Spleen (tissue), 11 donors: ENCODE data around the gene NEDD4L. TPM values are rescaled to one million over a fixed set of nuclear protein-coding genes. Genes with fewer than 3 reads are reported as not detected.

Source experiments
- DNase-seq: peaks from one replicate; pipeline ENCODE4 v3.0.0-alpha.2; 2020
- H3K27ac ChIP-seq, 8 donors: fragments of 200-600 bp; sonication (generic) in 7 of 8; 1 replicate in 4 of 8; 2 replicates in 4 of 8; pipeline versions ENCODE4 v1.5.0 to v1.8.0; 2016 to 2021; ENCODE audit warnings: inconsistent platforms in 4 of 8, mild to moderate bottlenecking in 4 of 8, moderate library complexity in 1 of 8
- H3K27me3 ChIP-seq, 7 donors: fragments of 200-600 bp; sonication (generic) in 6 of 7; replicated peaks in 1 of 7; 1 replicate in 4 of 7; 2 replicates in 3 of 7; pipeline versions ENCODE4 v1.5.0 to v1.8.0; 2016 to 2021; ENCODE audit warnings: inconsistent platforms in 3 of 7, mild to moderate bottlenecking in 1 of 7
- H3K36me3 ChIP-seq, 6 donors: fragments of 200-600 bp; sonication (generic) in 5 of 6; 1 replicate in 4 of 6; 2 replicates in 2 of 6; pipeline versions ENCODE4 v1.5.0 to v1.8.0; 2016 to 2021; ENCODE audit warnings: inconsistent platforms in 2 of 6
- H3K4me1 ChIP-seq, 6 donors: fragments of 200-600 bp; sonication (generic) in 5 of 6; 1 replicate in 3 of 6; 2 replicates in 3 of 6; pipeline versions ENCODE4 v1.5.0 to v1.8.0; 2016 to 2021; ENCODE audit warnings: inconsistent platforms in 3 of 6
- H3K4me3 ChIP-seq, 8 donors: fragments of 200-600 bp; sonication (generic) in 7 of 8; 1 replicate in 4 of 8; 2 replicates in 4 of 8; pipeline versions ENCODE4 v1.5.0 to v1.8.0; 2016 to 2021; ENCODE audit warnings: inconsistent platforms in 4 of 8, mild to moderate bottlenecking in 4 of 8, moderate library complexity in 2 of 8
- H3K9me3 ChIP-seq, 8 donors: fragments of 200-600 bp; sonication (generic) in 7 of 8; 1 replicate in 4 of 8; 2 replicates in 4 of 8; pipeline versions ENCODE4 v1.5.0 to v1.8.0; 2016 to 2021; ENCODE audit warnings: inconsistent platforms in 4 of 8
- POLR2A ChIP-seq, 3 donors: fragments of 450-650 bp; IDR thresholded peaks; one replicate each; pipeline ENCODE4 v1.5.1; 2017; ENCODE audit warnings: antibody characterized with exemption in 3 of 3, mild to moderate bottlenecking in 1 of 3
- POLR2AphosphoS5 ChIP-seq, 3 donors: sonication (generic); formaldehyde crosslinking; IDR thresholded peaks; one replicate each; pipeline ENCODE4 v1.5.1; 2017; ENCODE audit warnings: antibody characterized with exemption in 3 of 3
- WGBS, 5 donors: extraction: QIAGEN DNeasy Blood & Tissue Kit in 3 of 5; methylation state at CpG; one replicate each; pipeline versions ENCODE4 v1.1.5 to v1.1.7; 2013 to 2018; 5-methylcytosine and 5-hydroxymethylcytosine counted together
- intact Hi-C: fragments of 100-400 bp; cut with DNase I; formaldehyde crosslinking; loops from one replicate; pipeline ENCODE4 v1.15.0; 2023; ENCODE audit warnings: low total_unique reads
- polyA plus RNA-seq, 3 donors: library from polyadenylated mRNA; stranded (reverse); fragments of 200-250 nt; gene quantifications; one replicate each; pipeline ENCODE4 v1.2.1, GENCODE V29; 2013
- total RNA-seq, 7 donors: library from RNA; depleted of rRNA in 3 of 7; stranded (reverse); fragments of >200 nt in 3 of 7; fragmentation: NEBNext Ultra II Directional in 4 of 7; extraction: Animal tissue kit (Norgen Biotek cat#: 25700) in 4 of 7; gene quantifications; one replicate each; pipeline versions ENCODE4 v1.1.0 to v1.2.1, GENCODE V29; 2016 to 2021
- TF ChIP-seq, protein P1 (sequence below), 11 experiments: fragments of 200-600 bp in 7 of 11; fragments of 450-650 bp in 4 of 11; sonication (generic) in 4 of 11; IDR thresholded peaks in 8 of 11; conservative IDR thresholded peaks in 3 of 11; 1 replicate in 7 of 11; 2 replicates in 4 of 11; pipeline versions ENCODE4 v1.4.0 to v1.8.0; 2016 to 2021; ENCODE audit warnings: antibody characterized with exemption in 11 of 11, inconsistent platforms in 4 of 11, mild to moderate bottlenecking in 1 of 11
- donor health status: healthy with polysubstance abuse.
- donor health status: DM: no; HTN: no; CAD: no; lungs with moderate emphysema.
- donor health status: DM: no; HTN: no; CAD: no.
- donor health status: Bipolar disorder and iron deficiency.
- donor health status: healthy.
- donor health status: DM: no; HTN: no; CAD: no.
- donor health status: DM: yes; HTN: yes; CAD: no.

The NEDD4L gene
- total and polyA plus RNA-seq, 10 donors: 8.7 to 26.9 (median 18.3) TPM

DNA sequence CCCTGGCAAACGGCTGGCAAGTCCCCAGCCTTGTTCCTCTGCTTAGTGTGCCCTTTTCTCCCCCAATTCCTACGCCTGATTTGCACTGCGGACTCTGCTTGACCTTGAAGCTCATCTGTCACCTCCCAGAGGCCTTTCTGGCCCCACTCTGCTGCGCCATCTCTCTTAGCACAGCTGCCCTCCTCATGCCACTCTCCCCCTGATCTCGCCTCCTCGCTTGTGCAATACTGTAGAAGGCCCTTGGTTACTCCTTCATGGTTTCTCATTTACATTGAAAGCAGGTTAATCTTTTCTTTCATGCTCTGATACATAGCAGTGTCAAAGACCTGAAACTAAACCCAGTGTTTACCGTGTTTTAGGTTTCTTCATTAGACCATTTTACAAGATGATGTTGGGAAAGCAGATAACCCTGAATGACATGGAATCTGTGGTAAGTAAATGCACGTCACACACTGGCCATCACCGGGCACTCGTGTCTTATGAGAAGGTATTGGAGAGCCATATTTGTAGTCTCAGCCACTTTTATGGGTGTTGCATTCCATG lies 326.1 kb downstream of the NEDD4L start:
- no peaks in the 10 kb centered on the region for H3K4me1 ChIP-seq
- no peak for DNase-seq
- 89 to 96% (median 93%) methylated on average over 10 of the region's 10 CpGs for WGBS, 5 donors

DNA sequence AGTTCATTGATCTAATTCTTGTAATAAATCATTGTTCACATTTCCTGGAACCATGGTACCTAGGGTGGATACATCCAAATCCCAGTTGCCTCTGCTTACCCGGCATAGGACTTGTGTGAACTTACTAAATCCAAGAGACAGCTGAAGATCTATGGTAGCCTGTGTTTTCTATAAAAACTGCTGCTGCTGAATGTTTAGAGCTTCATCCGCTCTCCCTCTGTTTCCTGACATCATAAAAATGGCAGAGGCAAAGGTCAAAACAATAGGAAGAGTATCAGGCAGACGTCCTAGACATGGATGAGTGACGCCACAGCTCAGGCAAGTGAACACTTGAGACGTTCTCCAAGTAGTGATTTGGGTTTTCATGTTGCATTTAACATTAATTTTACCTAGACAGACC lies 326.6 kb downstream of the NEDD4L start:
- no peak overlapping the region for H3K4me3 ChIP-seq
- TF ChIP-seq, protein P1, sequence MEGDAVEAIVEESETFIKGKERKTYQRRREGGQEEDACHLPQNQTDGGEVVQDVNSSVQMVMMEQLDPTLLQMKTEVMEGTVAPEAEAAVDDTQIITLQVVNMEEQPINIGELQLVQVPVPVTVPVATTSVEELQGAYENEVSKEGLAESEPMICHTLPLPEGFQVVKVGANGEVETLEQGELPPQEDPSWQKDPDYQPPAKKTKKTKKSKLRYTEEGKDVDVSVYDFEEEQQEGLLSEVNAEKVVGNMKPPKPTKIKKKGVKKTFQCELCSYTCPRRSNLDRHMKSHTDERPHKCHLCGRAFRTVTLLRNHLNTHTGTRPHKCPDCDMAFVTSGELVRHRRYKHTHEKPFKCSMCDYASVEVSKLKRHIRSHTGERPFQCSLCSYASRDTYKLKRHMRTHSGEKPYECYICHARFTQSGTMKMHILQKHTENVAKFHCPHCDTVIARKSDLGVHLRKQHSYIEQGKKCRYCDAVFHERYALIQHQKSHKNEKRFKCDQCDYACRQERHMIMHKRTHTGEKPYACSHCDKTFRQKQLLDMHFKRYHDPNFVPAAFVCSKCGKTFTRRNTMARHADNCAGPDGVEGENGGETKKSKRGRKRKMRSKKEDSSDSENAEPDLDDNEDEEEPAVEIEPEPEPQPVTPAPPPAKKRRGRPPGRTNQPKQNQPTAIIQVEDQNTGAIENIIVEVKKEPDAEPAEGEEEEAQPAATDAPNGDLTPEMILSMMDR (IDR thresholded peaks at IDR 0.05 in 8 of 11, conservative IDR thresholded peaks at IDR 0.05 in 3 of 11): no peak
- TF ChIP-seq POLR2A (IDR thresholded peaks at IDR 0.05) (no peak), POLR2AphosphoS5 (IDR thresholded peaks at IDR 0.05) (no peak)
- intact Hi-C loops: no loop called here
- no peak for DNase-seq
- H3K27ac ChIP-seq: no peak overlapping the region
- H3K36me3 ChIP-seq: peaks cover 0 to 84% (median 4%) of the 10 kb centered on the region in 6 donors
- H3K27me3 ChIP-seq: no peaks in the 10 kb centered on the region
- WGBS, 5 donors: 66 to 76% (median 68%) methylated on average over 5 of the region's 5 CpGs
- H3K4me1 ChIP-seq: no peaks in the 10 kb centered on the region
- no peaks in the 10 kb centered on the region for H3K9me3 ChIP-seq

More for the DNA sequence above, 326.1 kb downstream of the NEDD4L start:
- TF ChIP-seq, protein P1 (IDR thresholded peaks at IDR 0.05 in 8 of 11, conservative IDR thresholded peaks at IDR 0.05 in 3 of 11): no peak
- no peak for TF ChIP-seq POLR2AphosphoS5 (IDR thresholded peaks at IDR 0.05)
- TF ChIP-seq POLR2A (IDR thresholded peaks at IDR 0.05): no peak
- Histone ChIP-seq H3K27ac (no peak overlapping the region), H3K4me3 (no peak overlapping the region), H3K36me3 (peaks cover 0 to 84% (median 4%) of the 10 kb centered on the region in 6 donors), H3K9me3 (no peaks in the 10 kb centered on the region), H3K27me3 (no peaks in the 10 kb centered on the region)
- intact Hi-C loops: no loop called here

DNA sequence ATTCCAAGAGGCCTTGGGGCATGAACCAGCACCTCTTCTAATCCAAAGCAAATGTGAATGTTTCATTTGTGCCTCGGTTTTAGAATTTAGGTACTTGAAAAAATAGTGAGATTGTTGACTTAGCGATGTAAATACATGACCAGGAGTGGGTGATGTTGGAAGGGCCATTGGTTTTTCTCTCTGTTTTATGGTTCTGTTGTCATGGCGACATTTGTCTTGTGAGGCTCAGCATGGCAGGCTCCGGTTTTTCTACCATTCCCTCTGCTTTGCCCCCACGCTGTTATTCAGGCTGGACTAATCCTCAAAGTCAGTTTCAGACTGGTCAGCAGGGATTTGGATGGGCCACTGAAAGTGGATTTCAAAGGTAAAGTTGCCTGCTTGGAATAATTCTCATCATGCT lies 329.5 kb downstream of the NEDD4L start:
- Histone ChIP-seq H3K4me1 (no peaks in the 10 kb centered on the region), H3K4me3 (no peak overlapping the region), H3K27ac (no peak overlapping the region), H3K36me3 (peaks cover 0 to 62% (median 0%) of the 10 kb centered on the region in 6 donors), H3K9me3 (no peaks in the 10 kb centered on the region), H3K27me3 (no peaks in the 10 kb centered on the region)
- DNase-seq: no peak
- intact Hi-C loops: no loop called here
- no peak for TF ChIP-seq POLR2AphosphoS5 (IDR thresholded peaks at IDR 0.05)
- TF ChIP-seq POLR2A (IDR thresholded peaks at IDR 0.05): no peak
- TF ChIP-seq, protein P1 (IDR thresholded peaks at IDR 0.05 in 8 of 11, conservative IDR thresholded peaks at IDR 0.05 in 3 of 11): no peak
- WGBS, 5 donors: 90 to 97% (median 94%) methylated on average over 5 of the region's 5 CpGs

GRCh38 chr18:58375051-58375450 lies 331.0 kb downstream of the NEDD4L start:
- H3K9me3 ChIP-seq: no peaks in the 10 kb centered on the region
- WGBS, 5 donors: 91 to 96% (median 93%) methylated on average over 8 of the region's 8 CpGs
- H3K27ac ChIP-seq: no peak overlapping the region
- no peaks in the 10 kb centered on the region for H3K4me1 ChIP-seq
- H3K36me3 ChIP-seq: peaks cover 0 to 51% (median 2%) of the 10 kb centered on the region in 6 donors
- no peaks in the 10 kb centered on the region for H3K27me3 ChIP-seq
- intact Hi-C loops: no loop called here
- TF ChIP-seq, protein P1 (IDR thresholded peaks at IDR 0.05 in 8 of 11, conservative IDR thresholded peaks at IDR 0.05 in 3 of 11): no peak
- no peak for TF ChIP-seq POLR2A (IDR thresholded peaks at IDR 0.05)
- H3K4me3 ChIP-seq: no peak overlapping the region
- no peak for DNase-seq
